ENCODE measurements around the gene WDR17.
"Not testable (repeated sequence)": the region's sequence is repeated elsewhere in the genome, so short reads cannot be mapped to it uniquely, and the experiment has no call there.

Gene WDR17

DNA sequence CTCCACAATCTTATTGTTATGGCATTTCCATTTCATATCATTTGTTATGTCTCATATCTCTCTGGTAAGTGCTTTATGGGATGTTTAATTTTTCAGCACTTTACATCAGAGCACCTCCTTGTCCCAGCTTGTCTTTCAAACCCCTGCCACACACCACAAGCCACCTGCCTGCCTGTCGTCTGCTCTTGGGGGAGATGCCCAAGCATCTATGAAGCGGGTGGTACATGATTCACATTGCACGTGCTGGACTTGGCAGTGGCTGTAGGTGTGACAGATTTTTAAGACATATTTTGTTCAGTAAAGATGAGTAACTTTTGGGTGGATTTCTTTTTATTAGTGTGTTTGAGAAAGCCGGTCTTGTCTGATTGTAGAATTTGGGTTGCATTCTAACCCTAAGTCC, 143.9 kb downstream of the WDR17 start:
- Histone ChIP-seq H3K27me3 (ENCODE audit: control insufficient read depth, insufficient read depth, low read length) (no peaks in the 10 kb centered on the region), H3K36me3 (ENCODE audit: control insufficient read depth, insufficient read depth, low read length) (no peaks in the 10 kb centered on the region), H2AFZ (no peak overlapping the region), H3K4me3 (ENCODE audit: low read depth, low read length) (no peak overlapping the region), H3K79me2 (no peaks in the 10 kb centered on the region), H3K27ac (no peak overlapping the region), H3K9me3 (ENCODE audit: control insufficient read depth, low read length) (no peaks in the 10 kb centered on the region), H3K4me2 (ENCODE audit: low read length) (no peak overlapping the region), H3K9ac (no peak overlapping the region), H3K4me1 (no peaks in the 10 kb centered on the region)
- TF ChIP-seq, protein P1, sequence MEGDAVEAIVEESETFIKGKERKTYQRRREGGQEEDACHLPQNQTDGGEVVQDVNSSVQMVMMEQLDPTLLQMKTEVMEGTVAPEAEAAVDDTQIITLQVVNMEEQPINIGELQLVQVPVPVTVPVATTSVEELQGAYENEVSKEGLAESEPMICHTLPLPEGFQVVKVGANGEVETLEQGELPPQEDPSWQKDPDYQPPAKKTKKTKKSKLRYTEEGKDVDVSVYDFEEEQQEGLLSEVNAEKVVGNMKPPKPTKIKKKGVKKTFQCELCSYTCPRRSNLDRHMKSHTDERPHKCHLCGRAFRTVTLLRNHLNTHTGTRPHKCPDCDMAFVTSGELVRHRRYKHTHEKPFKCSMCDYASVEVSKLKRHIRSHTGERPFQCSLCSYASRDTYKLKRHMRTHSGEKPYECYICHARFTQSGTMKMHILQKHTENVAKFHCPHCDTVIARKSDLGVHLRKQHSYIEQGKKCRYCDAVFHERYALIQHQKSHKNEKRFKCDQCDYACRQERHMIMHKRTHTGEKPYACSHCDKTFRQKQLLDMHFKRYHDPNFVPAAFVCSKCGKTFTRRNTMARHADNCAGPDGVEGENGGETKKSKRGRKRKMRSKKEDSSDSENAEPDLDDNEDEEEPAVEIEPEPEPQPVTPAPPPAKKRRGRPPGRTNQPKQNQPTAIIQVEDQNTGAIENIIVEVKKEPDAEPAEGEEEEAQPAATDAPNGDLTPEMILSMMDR (IDR thresholded peaks at IDR 0.05): no peak

DNA sequence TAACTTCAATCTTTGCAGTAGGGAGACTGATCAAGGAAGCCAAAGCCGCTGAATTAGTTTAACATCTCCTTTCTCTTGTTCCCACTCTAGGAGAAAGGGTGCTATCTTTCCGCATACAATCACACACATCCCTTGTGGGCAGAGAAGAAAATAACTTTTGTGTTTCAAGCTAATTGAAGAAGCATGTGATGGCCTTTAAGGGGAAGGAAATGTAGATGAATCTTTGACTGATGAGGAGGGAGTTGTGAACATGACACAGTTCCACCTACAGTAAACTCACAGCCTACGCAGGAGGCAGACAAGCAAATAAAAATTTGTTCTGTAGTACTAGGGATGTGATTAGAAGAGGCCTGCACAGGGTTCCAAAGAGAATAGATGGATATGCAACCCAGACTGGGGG, 144.5 kb downstream of the WDR17 start:
- Histone ChIP-seq H3K9ac (no peak overlapping the region), H3K4me3 (ENCODE audit: low read depth, low read length) (no peak overlapping the region), H3K4me1 (no peaks in the 10 kb centered on the region), H3K27ac (no peak overlapping the region), H3K27me3 (ENCODE audit: control insufficient read depth, insufficient read depth, low read length) (no peaks in the 10 kb centered on the region), H3K9me3 (ENCODE audit: control insufficient read depth, low read length) (no peaks in the 10 kb centered on the region), H2AFZ (no peak overlapping the region), H3K79me2 (no peaks in the 10 kb centered on the region), H3K4me2 (ENCODE audit: low read length) (no peak overlapping the region), H3K36me3 (ENCODE audit: control insufficient read depth, insufficient read depth, low read length) (no peaks in the 10 kb centered on the region)
- TF ChIP-seq, protein P1 (IDR thresholded peaks at IDR 0.05): no peak

DNA sequence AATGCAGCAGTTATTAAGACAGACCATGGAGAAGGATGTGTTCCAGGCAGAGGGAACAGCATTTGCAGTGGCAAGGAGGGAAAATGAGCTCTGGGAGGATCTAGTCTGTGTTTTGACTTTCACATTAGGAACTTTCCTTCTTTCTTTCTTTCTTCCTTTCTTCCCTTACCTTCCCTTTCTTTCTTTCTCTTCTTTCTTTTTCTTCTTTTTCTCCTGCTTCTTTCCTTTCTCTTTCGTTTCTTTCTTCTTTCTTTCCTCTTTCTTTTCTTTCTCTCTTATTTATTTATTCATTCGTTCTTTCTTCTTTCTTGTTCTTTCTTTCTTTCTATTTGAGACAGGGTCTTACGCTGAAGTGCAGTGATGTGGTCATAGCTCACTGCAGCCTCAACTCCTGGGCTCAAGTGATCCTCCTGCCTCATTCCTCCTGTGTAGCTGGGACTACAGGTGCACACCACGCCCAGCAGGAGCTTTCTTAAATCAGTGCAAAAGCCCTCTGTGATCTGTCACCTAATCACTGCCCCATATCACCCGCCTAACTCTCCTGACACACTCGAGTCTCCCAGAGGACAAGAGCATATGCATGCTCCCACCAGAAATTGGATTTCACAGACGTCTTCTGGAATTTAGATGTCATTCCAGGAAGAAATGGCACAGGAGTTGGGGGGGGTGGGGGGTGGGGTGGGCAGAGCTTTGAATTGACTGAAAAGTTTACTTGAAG, 145.1 kb downstream of the WDR17 start:
- H3K27me3 ChIP-seq (ENCODE audit: control insufficient read depth, insufficient read depth, low read length): no peaks in the 10 kb centered on the region
- no peaks in the 10 kb centered on the region for H3K9me3 ChIP-seq (ENCODE audit: control insufficient read depth, low read length)
- H3K36me3 ChIP-seq (ENCODE audit: control insufficient read depth, insufficient read depth, low read length): no peaks in the 10 kb centered on the region
- no peak overlapping the region for H3K27ac ChIP-seq
- no peaks in the 10 kb centered on the region for H3K4me1 ChIP-seq
- no peaks in the 10 kb centered on the region for H3K79me2 ChIP-seq
- H3K4me3 ChIP-seq (ENCODE audit: low read depth, low read length): no peak overlapping the region
- TF ChIP-seq, protein P1 (IDR thresholded peaks at IDR 0.05): no peak
- H3K4me2 ChIP-seq (ENCODE audit: low read length): no peak overlapping the region
- no peak overlapping the region for H3K9ac ChIP-seq
- H2AFZ ChIP-seq: no peak overlapping the region

DNA sequence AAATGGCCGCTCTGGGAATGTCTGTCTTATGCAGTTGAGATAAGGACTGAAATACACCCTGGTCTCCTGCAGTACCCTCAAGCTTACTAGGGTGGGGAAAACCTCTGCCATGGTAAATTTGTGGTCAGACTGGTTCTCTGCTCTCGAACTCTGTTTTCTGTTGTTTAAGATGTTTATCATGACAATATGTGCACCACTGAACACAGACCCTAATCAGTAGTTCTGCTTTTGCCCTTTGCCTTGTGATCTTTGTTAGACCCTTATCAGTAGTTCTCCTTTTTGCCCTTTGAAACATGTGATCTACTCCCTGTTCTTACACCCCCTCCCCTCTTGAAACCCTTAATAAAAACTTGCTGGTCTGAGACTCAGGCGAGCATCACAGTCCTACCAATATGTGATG, 146.7 kb downstream of the WDR17 start:
- H3K4me1 ChIP-seq; H3K4me3 ChIP-seq (ENCODE audit: low read depth, low read length); H3K36me3 ChIP-seq (ENCODE audit: control insufficient read depth, insufficient read depth, low read length); H3K27ac ChIP-seq; H3K79me2 ChIP-seq; H3K9me3 ChIP-seq (ENCODE audit: control insufficient read depth, low read length); H3K4me2 ChIP-seq (ENCODE audit: low read length); H3K27me3 ChIP-seq (ENCODE audit: control insufficient read depth, insufficient read depth, low read length); H2AFZ ChIP-seq; H3K9ac ChIP-seq: not testable (repeated sequence)

DNA sequence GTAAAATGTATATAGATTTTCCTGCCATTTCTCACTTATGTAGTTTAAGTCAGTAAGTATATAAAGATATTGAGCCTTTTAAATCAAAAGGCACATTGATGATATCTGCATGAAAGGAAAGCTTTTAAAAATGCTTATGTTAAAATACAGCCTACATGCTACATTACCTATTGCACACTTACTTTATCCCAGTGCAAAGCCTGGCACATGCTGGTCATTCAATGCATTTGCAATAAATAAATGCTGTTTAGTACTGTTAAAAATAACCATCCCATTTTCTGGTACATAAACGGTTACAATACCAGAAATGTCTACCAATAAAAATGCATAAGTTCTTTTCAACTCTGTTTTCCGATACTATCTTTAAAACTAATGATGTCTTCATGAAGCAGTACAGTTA, 151.9 kb downstream of the WDR17 start:
- no peaks in the 10 kb centered on the region for H3K36me3 ChIP-seq (ENCODE audit: control insufficient read depth, insufficient read depth, low read length)

More for the DNA sequence above, 151.9 kb downstream of the WDR17 start:
- Histone ChIP-seq H3K27ac (no peak overlapping the region), H2AFZ (no peak overlapping the region), H3K9ac (no peak overlapping the region), H3K9me3 (ENCODE audit: control insufficient read depth, low read length) (no peaks in the 10 kb centered on the region), H3K4me3 (ENCODE audit: low read depth, low read length) (no peak overlapping the region), H3K4me2 (ENCODE audit: low read length) (no peak overlapping the region), H3K4me1 (no peaks in the 10 kb centered on the region), H3K27me3 (ENCODE audit: control insufficient read depth, insufficient read depth, low read length) (no peaks in the 10 kb centered on the region), H3K79me2 (no peaks in the 10 kb centered on the region)
- TF ChIP-seq, protein P1 (IDR thresholded peaks at IDR 0.05): no peak
